HG02970 (cell line): ENCODE results near the gene ADD2.
"Not testable (repeated sequence)": the region's sequence is repeated elsewhere in the genome, so short reads cannot be mapped to it uniquely, and the experiment has no call there.

Experiments used
- ATAC-seq: cut with Tn5 transposase; IDR thresholded peaks from one replicate; pipeline ENCODE4 v1.9.1; 2021; ENCODE audit warnings: mild to moderate bottlenecking, moderate library complexity, moderate number of reproducible peaks; ENCODE audit not compliant: unreplicated experiment, low FRiP score

The ADD2 gene

DNA sequence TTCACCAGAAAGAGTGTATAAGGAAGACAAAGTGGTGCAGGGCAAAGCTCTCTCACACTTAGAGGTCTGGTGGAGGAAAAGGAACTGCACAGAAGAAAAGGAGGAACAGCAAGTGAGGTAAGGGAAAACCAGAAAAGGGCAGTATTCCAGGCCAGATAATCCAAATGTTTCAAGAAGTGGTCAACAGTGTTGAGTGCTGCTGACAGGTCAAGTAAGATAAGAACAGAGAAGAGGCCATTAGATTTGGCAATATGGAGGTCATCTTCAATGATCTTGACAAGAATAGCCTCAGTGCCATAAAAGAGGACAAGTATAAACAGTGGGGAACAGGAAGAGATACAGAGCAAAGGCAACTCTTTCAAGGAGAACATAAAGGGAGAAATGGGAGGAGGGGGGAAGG, 15.0 kb downstream of the ADD2 start:
- no peak for ATAC-seq

DNA sequence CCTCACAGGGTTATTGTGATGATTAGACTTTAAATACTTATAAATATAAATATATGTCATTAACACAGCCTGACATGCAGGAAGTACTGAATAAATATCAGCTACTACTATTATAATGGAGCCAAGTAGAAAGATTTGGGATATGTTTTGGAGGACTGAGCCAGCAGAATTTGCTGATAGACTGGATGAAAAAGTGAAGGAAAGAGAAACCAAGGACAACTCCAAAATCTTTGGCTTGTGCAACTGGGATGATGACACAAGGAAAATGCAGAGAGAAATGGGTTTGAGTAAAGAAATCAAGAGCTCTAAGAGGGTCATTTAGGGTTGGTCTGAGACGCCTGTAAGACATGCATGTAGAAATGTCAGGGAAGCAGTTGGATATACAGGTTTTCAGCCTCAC, 15.6 kb downstream of the ADD2 start:
- no peak for ATAC-seq

DNA sequence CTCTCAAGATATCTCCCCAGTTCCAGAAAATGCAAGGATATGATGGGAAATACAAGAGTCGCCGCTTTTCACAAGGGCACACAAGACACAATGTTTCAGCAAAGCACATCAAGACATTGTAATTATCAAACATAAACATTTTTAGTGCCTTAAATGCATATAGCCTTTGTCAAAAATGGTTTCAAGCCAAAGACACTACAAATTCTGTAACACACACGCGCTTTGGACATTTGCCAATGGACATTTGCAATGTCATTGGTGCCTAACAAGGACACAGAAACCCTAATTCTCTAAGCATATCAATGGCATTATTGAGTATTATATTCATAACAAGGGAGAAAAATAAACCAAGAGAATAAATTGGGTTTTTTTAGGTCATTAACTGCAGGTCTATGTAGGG, 16.1 kb downstream of the ADD2 start:
- ATAC-seq: no peak

DNA sequence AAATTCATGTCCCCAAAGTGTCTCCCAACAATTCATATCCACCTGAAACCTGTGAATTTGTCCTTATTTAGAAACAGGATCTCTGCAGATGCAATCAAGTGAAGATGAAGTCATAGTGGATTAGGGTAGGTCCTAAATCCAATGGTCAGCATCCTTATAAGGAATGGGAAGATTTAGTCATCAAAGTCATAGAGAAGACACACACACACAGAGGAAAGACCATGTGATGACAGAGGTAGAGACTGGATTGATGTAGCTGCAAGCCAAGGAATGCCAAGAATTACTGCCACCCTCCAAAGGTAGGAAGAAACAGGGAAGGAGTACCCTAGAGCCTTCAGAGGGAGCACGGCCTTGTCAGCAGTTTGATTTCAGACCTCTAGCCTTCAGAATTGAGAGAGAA, 17.7 kb downstream of the ADD2 start:
- ATAC-seq: no peak

DNA sequence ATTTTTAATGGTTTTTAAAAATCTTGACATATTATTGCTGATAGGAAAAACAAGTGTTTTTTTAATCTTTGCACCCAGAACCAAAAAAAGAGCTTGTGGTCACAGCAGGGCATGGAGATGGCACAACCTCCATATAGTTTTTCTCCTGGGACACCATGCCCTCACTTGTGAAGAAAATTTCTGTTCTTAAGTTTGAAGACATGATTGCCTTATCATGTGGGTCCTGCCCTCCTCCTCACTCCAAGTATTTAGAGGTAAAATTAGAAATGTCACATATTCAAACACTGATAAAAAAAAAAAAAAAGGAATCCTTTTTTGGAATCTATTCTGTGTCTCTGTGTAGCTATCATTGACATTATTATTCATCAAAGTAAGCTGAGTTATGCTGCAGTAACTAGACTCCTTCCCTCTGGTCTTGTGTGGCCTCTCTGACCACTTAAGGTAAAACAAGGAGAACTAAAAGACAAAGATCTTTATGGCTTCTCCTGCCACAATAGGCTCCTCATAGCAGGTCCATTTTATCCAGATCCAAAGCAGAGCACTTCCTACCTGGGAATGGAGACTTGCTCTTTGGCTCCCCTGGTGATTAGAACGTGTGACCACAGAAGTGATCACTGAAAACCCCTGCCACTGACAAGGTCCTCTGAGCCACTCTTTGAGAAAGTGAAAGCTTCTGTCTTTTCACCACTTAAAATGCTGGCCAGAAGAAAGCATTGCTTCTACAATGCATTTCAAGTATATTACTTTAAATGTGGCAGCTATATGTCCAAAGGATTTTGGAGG, 19.8 kb downstream of the ADD2 start:
- ATAC-seq: no peak

DNA sequence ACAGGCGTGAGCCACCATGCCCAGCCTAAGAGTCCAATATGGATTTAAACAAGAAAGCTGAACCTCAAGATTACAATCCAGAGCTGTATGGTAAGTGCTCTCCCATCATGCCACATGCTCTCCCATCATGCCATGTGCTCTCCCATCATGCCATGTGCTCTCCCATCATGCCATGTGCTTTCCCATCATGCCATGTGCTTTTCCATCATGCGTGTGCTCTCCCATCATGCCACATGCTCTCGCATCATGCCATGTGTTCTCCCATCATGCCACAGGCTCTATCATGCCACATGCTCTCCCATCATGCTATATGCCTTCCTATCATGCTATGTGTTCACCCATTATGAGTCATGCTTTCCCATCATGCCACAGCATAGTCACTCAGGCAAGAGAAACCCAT, 20.7 kb downstream of the ADD2 start:
- no peak for ATAC-seq

DNA sequence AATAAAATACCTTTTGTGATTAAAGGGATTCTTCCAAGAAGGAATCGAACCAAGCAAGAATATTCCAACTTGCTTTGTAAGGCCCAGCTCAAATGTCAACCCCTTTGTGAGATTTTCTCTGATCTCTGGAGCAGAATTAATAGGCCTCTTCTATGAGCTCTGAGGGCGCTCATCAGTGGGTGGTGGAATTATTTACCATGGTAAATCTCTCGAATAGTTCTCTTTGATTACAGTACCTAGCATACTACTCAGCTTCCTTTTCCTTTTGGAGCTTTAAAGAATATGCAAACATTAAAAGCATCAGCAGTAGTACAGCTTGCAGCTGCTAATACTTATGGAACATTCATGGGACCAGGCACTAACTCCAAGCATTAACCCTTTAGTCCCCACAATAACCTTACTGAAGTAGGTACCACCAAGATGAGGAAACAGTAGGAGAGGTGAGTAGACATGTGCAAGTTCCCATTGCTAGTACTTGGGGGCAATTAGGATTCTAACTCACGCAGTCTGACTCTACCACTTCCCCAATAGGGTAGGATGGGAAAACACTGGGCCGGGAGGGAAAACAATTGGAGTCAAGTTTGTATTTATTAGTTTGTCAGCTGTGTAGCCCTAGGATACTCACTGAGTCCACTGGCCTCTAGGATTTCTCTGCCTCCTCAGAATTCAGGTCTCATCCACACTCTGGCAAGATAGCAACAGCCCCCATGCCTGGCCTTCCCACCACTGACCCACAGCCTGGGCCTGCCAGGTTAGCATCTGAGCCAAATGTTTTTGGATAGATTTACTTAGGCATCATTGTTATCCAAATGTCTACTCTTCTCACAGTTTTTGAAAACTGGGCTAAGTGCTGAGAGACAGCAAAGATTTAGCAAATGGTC, 21.7 kb downstream of the ADD2 start:
- ATAC-seq: no peak

DNA sequence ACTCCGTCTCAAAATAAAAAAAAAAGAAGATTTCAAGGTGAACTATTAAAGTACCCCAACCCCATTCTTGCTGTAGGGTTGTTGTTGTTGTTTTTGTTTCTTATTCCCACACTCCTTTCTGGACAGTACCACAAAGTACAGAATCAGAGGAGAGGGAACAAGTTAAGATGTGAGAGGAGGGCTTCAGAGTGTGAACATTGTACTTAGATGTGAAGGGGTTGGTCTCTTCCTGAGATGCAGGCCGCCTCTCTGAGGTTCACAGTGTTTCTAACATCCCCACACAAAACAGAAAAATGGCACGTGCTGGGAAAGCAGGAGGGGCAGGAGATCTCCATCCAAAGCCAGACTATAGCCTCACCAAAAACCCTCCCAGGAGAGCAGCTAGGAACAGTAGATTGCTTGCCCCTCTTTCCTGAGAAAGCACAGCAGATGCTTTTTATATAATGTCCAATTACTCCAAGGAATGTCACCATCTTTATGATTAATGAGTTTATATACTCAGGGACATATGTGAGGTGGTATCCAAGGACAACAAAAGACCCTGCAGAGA, 22.6 kb downstream of the ADD2 start:
- no peak for ATAC-seq

DNA sequence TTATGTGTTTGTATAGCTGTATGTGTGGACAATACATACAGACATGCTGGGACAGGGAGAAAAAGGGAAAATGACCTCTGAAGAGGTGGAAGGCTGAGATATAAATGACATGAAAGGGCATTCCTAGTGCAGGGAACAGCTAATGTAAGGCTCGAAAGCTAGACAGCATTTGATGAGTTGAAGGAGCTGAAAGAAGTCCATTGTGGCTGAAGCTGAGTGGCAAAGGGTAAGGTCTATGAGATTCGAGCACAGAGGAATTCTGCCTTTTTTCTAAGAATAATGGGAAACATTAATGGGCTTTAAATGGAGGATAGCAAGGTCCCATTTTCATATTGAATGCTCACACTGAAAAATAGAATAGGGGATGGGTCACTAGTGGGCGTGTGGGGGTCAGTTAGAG, 23.6 kb downstream of the ADD2 start:
- no peak for ATAC-seq

DNA sequence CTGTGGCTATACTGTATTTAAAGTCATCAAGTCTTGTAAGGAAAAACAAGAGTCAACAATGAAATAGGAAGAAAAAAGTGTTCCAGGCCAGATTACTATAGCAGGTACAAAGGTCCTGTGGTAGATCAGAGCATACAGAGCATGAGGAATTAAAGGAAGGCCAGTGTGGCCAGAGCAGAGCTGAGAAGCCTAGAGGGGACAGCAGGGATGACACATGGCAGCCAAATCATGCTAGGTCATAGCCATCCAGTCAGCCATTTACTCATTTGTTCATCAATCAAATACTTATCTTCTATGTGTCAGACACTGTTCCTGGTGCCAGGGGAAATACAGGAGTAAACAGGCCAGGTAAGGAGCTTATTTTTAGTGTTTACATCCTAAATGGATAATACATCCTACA, 24.3 kb downstream of the ADD2 start:
- ATAC-seq: no peak

DNA sequence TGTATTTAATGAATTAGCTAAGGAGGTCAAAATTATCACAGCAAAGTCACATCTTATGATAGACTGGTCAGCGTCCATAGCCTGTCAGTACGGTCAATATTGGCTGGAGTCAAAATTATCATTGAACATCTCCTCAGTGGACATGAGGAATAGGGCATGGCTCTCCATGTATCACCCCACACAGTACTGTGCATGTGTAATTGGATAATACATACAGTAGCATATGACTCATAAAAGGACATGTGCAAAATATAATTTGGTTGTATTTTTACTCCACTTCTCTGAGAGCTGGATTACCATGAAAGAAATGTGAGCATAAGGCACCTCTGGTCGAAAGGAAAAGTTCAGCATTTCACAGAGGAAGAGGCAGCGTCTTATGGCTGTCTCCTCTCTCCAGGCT, 24.9 kb downstream of the ADD2 start:
- no peak for ATAC-seq

DNA sequence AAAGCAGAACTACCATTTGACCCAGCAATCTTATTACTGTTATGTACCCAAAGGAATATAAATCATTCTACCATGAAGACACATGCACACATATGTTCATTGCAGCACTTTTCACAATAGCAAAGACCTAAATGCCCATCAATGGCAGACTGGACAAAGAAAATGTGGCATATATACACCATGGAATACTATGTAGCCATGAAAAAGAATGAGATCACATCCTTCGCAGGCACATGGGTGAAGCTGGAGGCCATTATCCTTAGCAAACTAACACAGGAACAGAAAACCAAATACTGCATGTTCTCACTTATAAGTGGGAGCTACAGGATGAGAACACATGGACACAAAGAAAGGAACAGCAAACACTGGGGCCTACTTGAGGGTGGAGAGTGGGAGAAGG, 28.5 kb downstream of the ADD2 start:
- not testable (repeated sequence) for ATAC-seq

DNA sequence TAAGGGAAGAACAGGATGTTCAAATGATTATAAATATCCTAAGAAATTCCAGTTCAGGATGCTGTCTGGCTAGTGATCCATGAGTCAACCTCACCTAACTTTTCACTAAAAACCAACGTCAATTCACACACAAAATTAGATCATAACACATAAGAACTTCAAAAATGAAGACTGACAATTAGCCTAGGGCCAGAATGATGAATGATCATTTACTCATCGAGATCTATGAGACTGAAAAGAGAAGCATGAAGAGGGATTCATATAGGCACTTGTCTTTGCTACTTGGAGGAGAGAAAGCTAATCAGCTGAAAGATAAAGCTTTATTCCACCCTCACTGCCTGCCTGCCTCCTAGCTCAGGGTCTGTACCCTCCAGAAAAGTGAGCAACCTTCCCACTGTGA, 29.8 kb downstream of the ADD2 start:
- ATAC-seq: no peak

DNA sequence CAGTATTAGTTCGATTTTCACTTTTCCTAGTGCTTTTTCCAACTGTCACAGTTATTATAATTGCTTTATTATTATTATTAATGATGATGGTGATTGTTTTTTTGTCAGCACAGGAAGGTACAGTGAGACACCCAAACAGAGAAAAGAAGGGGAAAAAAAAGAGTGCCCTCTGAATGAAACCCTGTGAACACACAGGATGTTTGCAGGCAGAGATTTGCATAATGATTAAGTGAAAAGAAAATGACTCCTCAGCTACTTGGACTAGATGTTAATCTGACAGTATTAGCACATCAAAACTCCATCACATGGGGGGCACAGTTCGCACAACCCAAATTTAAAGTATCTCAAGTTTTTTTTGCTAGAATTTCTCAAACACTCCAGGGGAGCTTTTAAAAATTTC, 32.9 kb downstream of the ADD2 start:
- ATAC-seq: no peak

DNA sequence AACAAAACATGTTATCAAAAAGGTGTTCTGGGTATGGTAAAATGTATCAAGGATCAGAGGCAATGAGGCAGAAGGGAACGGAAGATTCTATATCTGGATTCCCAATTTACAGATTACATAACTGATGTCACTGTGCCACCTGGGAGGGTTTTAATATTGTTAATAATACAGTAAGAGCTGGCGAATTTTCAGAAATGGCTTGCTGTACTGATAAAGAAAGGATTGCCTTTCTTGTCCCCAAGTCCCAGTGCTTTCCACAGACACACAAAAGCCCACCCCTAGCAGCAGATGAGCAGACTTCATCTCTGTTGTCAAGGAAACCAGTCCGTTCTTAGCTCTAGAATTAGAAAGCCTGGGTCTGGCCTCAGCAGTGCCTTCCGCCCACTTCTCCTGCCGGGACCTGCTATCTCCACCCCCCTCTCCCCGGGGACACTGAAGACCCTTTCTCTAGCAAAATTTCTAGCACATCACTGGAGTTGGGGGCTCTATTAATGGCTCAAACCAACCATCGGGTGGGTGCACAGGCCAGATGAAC, 34.3 kb downstream of the ADD2 start:
- no peak for ATAC-seq

DNA sequence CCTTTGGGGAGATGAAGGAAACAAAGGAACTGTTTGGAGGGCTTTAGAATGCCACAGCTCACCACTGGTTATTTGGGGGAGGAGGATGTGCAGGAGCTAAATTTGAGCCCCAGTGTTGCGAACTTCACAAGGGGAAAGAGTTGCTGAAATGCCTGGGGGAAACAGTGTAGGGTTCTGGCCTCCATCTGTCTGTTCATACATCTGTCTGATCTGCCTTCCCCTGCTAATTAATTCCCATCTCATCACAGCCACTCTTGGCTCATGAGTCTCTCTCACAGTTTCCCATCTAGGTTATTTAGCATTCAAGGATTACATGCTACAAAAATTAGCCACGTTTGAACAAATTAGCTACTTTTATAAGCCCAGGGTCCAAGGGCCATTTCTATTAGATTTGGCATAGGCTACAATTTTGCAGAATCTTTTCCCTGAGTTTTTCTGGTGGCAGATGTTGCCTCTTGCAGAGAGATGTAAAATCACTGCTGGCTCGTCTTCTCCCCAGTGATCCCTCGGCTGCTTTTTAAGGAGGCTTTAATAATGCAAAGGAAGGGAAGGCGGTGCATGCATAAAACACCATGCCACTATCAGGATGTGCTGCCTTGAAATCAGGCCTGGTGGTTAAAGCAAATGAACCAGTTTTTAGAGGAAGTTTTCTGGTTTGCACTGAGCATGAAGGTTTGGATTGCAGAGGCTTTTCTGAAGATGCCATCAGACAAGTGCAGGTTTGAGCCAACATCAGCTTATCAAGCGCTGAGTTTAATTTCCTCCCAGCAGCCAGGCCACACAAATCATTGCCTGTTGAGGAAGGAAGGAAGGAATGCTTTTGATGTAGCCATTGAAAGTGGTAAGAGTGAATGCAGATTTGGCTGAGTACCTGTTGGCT, 35.0 kb downstream of the ADD2 start:
- ATAC-seq: no peak

DNA sequence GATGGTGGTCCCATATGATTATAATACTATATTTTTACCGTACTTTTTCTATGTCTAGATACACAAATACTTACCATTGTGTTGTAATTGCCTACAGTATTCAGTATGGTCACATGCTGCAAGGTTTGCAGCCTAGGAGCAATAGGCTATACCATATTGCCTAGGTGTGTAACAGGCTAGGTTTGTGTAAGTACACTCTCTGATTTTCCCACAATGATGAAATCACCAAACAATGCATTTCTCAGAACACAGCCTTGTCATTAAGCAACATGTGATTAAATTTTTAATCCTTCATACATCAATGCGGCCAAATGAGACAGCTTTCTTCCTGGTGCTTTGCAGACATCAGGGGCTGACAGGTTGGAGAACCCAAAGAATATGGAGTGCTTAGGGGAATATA, 37.3 kb downstream of the ADD2 start:
- no peak for ATAC-seq

DNA sequence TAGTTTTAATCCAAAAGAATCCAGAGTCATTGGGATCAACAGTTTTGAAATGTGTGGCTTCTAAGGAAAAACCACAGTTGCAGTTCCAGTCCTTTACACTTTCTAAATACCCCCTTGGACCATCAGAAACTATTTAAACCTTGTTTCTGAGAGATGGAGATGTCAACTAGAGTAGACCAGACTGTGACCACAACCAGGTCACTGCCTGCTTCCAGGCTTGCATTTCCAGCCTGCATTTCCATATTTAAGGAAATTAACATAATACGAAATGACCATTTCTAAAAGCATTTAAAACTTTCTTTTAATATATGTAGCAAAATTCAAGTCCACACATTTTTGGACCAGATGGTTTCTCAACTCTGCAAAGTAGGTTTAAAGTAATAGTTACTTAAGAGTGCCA, 38.4 kb downstream of the ADD2 start:
- no peak for ATAC-seq

DNA sequence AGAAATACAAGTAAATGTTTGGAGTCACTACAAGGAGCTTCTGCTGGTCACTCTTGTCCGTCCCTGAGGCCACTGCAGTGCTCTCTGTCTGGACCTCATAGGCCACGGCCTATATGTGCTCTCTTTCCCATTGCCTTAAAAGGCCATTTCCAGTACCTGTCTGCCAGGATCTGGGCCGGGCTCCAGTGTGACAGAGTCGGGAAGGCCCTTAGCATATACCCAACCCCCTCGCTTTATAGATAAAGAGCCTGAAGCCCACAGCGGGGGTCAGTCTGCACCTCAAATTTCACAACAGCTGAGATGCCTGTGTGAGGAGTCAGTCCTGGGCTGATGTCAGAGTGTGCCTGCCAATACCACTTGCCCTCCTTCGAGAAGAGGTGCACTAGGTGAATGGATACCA, 39.9 kb downstream of the ADD2 start:
- no peak for ATAC-seq

DNA sequence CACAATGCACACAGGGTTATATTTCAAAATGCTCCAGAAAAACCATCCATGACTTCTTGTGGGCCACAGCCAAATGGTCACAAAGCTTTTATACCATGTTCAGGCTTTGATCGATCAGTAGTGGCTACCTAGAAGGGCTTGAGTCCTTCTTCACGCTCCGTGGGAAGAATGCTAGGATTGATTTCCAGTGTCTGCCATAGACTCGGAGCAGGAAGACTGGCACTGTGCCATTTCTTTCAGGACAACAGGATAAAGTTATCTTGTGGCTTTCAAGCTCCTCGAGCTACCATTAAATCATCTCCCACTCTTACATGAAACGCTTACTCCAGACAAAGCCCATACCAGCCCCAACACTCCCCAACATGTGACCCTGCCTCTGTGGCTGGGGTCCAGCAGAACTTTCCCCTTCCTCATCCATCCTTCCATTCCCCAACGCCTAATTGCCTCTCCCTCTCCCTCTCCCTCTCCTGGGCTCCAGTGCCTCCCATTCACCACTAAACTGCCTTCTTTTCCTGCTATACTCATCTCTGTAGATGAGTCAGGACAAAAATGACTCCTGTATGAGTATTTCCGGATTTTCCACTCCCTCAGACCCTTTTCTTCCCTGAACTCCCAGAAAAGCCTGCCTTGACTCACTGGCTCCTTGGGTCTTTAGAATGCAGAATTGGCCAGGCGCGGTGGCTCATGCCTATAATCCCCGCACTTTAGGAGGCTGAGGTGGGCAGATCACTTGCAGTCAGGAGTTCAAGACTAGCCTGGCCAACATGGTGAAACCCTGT, 40.9 kb downstream of the ADD2 start:
- ATAC-seq: no peak
